Activated effector memory CD4-positive, alpha-beta T cell treated with anti-CD3 and anti-CD28 coated beads, Interleukin-2, amount 50 U/mL, for 16 hours (primary cell): ENCODE results near the gene SF3B5.
"Not testable (repeated sequence)": the region's sequence is repeated elsewhere in the genome, so short reads cannot be mapped to it uniquely, and the experiment has no call there.

Source experiments
- DNase-seq: peaks from one replicate; pipeline ENCODE4 v3.0.0-alpha.2; 2020

The SF3B5 gene

GRCh38 chr6:144104488-144104887 lies 9.1 kb upstream of the SF3B5 start:
- DNase-seq, result no peak

- no peak for DNase-seq
Observed at GRCh38 chr6:144103026-144103563, 7.7 kb upstream of the SF3B5 start.

GRCh38 chr6:144098993-144099392 lies 3.6 kb upstream of the SF3B5 start:
- no peak for DNase-seq

- no peak for DNase-seq
Observed at GRCh38 chr6:144094731-144095133, 641 bp downstream of the SF3B5 start.

- no peak for DNase-seq
Observed at GRCh38 chr6:144093658-144094057, 1.7 kb downstream of the SF3B5 start.

- DNase-seq, result no peak
Observed at GRCh38 chr6:144093236-144093635, 2.1 kb downstream of the SF3B5 start.

GRCh38 chr6:144090384-144090783 lies 5.0 kb downstream of the SF3B5 start:
- no peak for DNase-seq

GRCh38 chr6:144087789-144088426 lies 7.5 kb downstream of the SF3B5 start:
- no peak for DNase-seq

- DNase-seq, result no peak
Observed at GRCh38 chr6:144086959-144087358, 8.4 kb downstream of the SF3B5 start.

GRCh38 chr6:144083172-144083571 lies 12.2 kb downstream of the SF3B5 start:
- no peak for DNase-seq

- DNase-seq, result not testable (repeated sequence)
Observed at GRCh38 chr6:144082412-144082811, 13.0 kb downstream of the SF3B5 start.

- no peak for DNase-seq
Observed at GRCh38 chr6:144077871-144078270, 17.5 kb downstream of the SF3B5 start.

- DNase-seq, result no peak
Observed at GRCh38 chr6:144075875-144076274, 19.5 kb downstream of the SF3B5 start.

GRCh38 chr6:144075187-144075586 lies 20.2 kb downstream of the SF3B5 start:
- no peak for DNase-seq

GRCh38 chr6:144073024-144073423 lies 22.3 kb downstream of the SF3B5 start:
- no peak for DNase-seq

GRCh38 chr6:144069506-144069905 lies 25.9 kb downstream of the SF3B5 start:
- DNase-seq, result no peak

- DNase-seq, result no peak
Observed at GRCh38 chr6:144068794-144069193, 26.6 kb downstream of the SF3B5 start.

- DNase-seq, result no peak
Observed at GRCh38 chr6:144066741-144067484, 28.5 kb downstream of the SF3B5 start.

GRCh38 chr6:144066255-144066654 lies 29.1 kb downstream of the SF3B5 start:
- no peak for DNase-seq

- no peak for DNase-seq
Observed at GRCh38 chr6:144065213-144065660, 30.1 kb downstream of the SF3B5 start.

GRCh38 chr6:144064402-144065212 lies 30.8 kb downstream of the SF3B5 start:
- peak; percentile 88 for DNase-seq

- peak; percentile 96 for DNase-seq
Observed at GRCh38 chr6:144063744-144064401, 31.5 kb downstream of the SF3B5 start.

- no peak for DNase-seq
Observed at GRCh38 chr6:144063246-144063743, 32.1 kb downstream of the SF3B5 start.
